Testis (tissue), 3 donors: Measurements from ENCODE around the gene MIB1. TPM values are rescaled to one million over a fixed set of nuclear protein-coding genes. Genes with fewer than 3 reads are reported as not detected.

Source experiments
- DNase-seq: peaks from one replicate; pipeline ENCODE4 v3.0.0-alpha.2; 2019
- H3K27ac ChIP-seq, 2 donors: fragments of 200-600 bp; sonication (generic); one replicate each; pipeline ENCODE4 v1.5.1; 2019
- H3K27me3 ChIP-seq: fragments of 200-600 bp; sonication (generic); one replicate; pipeline ENCODE4 v1.5.1; 2019
- H3K36me3 ChIP-seq: fragments of 200-600 bp; sonication (generic); one replicate; pipeline ENCODE4 v1.5.1; 2017; ENCODE audit warnings: low read depth; ENCODE audit errors: missing control alignments
- H3K4me1 ChIP-seq: fragments of 200-600 bp; sonication (generic); one replicate; pipeline ENCODE4 v1.5.1; 2019
- H3K4me3 ChIP-seq, 2 donors: fragments of 200-600 bp; sonication (generic); one replicate each; pipeline ENCODE4 v1.5.1; 2017 to 2019
- H3K9me3 ChIP-seq: fragments of 200-600 bp; sonication (generic); one replicate; pipeline ENCODE4 v1.5.1; 2017
- CTCF ChIP-seq, 3 experiments: fragments of 450-650 bp in 2 of 3; fragments of 200-600 bp in 1 of 3; sonication (generic) in 1 of 3; IDR thresholded peaks; one replicate each; pipeline ENCODE4 v1.5.1; 2016 to 2019; ENCODE audit warnings: antibody characterized with exemption in 3 of 3, mild to moderate bottlenecking in 2 of 3, moderate library complexity in 1 of 3
- POLR2A ChIP-seq: fragments of 450-650 bp; IDR thresholded peaks from one replicate; pipeline ENCODE4 v1.6.1; 2017; ENCODE audit warnings: antibody characterized with exemption, mild to moderate bottlenecking, moderate library complexity
- WGBS, 2 donors: methylation state at CpG; one replicate each; pipeline ENCODE4 v1.1.5; 2018; 5-methylcytosine and 5-hydroxymethylcytosine counted together
- intact Hi-C: fragments of 100-400 bp; cut with DNase I; formaldehyde crosslinking; loops from one replicate; pipeline ENCODE4 v1.15.1; 2023; ENCODE audit warnings: low total_unique reads
- polyA plus RNA-seq: library from polyadenylated mRNA; stranded (reverse); fragments of 350-450 nt; fragmentation: Illumina TruSeq; extraction: RNeasy Lipid Tissue Mini Kit (QIAGEN cat#74804); gene quantifications from one replicate; pipeline ENCODE4 v1.2.3, GENCODE V29; 2014; ENCODE audit warnings: low read depth, low replicate concordance; ENCODE audit not compliant: insufficient read depth
- total RNA-seq, 2 donors: library from RNA; depleted of rRNA; stranded (reverse); fragments of >200 nt; gene quantifications; one replicate each; pipeline ENCODE4 v1.2.3, GENCODE V29; 2016

The MIB1 gene
- total and polyA plus RNA-seq, 3 donors from 2014 or later: 16.5 to 48.8 (median 40.7) TPM

GRCh38 chr18:21799721-21800120 is 59.1 kb downstream of the MIB1 start:
- DNase-seq: no peak
- intact Hi-C loops: no loop called here
- Histone ChIP-seq H3K27ac (no peak overlapping the region), H3K27me3 (no peaks in the 10 kb centered on the region), H3K9me3 (no peaks in the 10 kb centered on the region), H3K4me1 (peaks cover 32% of the 10 kb centered on the region), H3K4me3 (no peak overlapping the region), H3K36me3 (no peaks in the 10 kb centered on the region)
- TF ChIP-seq POLR2A (no peak), CTCF (IDR thresholded peaks at IDR 0.05) (no peak)

GRCh38 chr18:21803495-21803894 is 62.9 kb downstream of the MIB1 start:
- Histone ChIP-seq H3K4me1 (peaks cover 13% of the 10 kb centered on the region), H3K27me3 (no peaks in the 10 kb centered on the region), H3K36me3 (no peaks in the 10 kb centered on the region), H3K27ac (peak overlapping the region in 1 of 2 donors; percentile 8), H3K4me3 (no peak overlapping the region), H3K9me3 (no peaks in the 10 kb centered on the region)
- WGBS, 2 donors: 67 to 73% methylated on average over 3 of the region's 3 CpGs
- no peak for DNase-seq
- TF ChIP-seq CTCF (IDR thresholded peaks at IDR 0.05) (no peak), POLR2A (no peak)
- intact Hi-C loops: no loop called here

- Histone ChIP-seq H3K27me3 (no peaks in the 10 kb centered on the region), H3K4me3 (no peak overlapping the region), H3K9me3 (no peaks in the 10 kb centered on the region), H3K27ac (no peak overlapping the region), H3K36me3 (no peaks in the 10 kb centered on the region), H3K4me1 (peaks cover 5% of the 10 kb centered on the region)
- WGBS, 2 donors: 93 to 96% methylated on average over 9 of the region's 9 CpGs
- intact Hi-C loops: no loop called here
- TF ChIP-seq CTCF (IDR thresholded peaks at IDR 0.05) (no peak), POLR2A (no peak)
- DNase-seq: no peak
Measured at GRCh38 chr18:21805771-21806366, 65.3 kb downstream of the MIB1 start.

- Histone ChIP-seq H3K27me3 (no peaks in the 10 kb centered on the region), H3K36me3 (no peaks in the 10 kb centered on the region), H3K27ac (no peak overlapping the region), H3K9me3 (no peaks in the 10 kb centered on the region), H3K4me1 (no peaks in the 10 kb centered on the region), H3K4me3 (no peak overlapping the region)
- no peak for DNase-seq
- TF ChIP-seq POLR2A (no peak), CTCF (IDR thresholded peaks at IDR 0.05) (no peak)
- WGBS, 2 donors: 90 to 97% methylated on average over 3 of the region's 3 CpGs
- intact Hi-C loops: no loop called here
Measured at GRCh38 chr18:21808185-21808584, 67.6 kb downstream of the MIB1 start.

DNA sequence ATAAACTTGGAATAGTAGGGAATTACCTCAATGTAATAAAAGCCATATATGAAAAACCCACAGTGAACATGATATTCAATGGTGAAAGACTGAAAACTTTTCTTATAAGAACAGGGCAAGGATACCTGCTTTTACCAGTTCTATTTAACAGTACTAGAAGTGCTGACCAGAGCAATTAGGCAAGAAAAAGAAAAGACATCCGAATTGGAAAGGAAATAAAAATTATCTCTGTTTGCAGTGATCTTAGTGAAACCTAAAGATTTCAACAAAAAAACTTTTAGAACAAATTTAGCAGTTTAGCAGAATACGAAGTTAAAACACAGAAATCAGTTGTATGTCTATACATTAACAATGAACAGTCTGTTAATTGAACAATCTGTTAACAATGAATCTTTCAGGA is 69.1 kb downstream of the MIB1 start:
- intact Hi-C loops: no loop called here
- H3K36me3 ChIP-seq: no peaks in the 10 kb centered on the region
- 93 to 97% methylated on average over 2 of the region's 2 CpGs for WGBS, 2 donors

More for the DNA sequence above, 69.1 kb downstream of the MIB1 start:
- H3K4me1 ChIP-seq: no peaks in the 10 kb centered on the region
- H3K4me3 ChIP-seq: no peak overlapping the region
- no peak overlapping the region for H3K27ac ChIP-seq
- TF ChIP-seq POLR2A: no peak
- no peak for TF ChIP-seq CTCF (IDR thresholded peaks at IDR 0.05)
- no peaks in the 10 kb centered on the region for H3K9me3 ChIP-seq
- DNase-seq: no peak
- H3K27me3 ChIP-seq: no peaks in the 10 kb centered on the region
